Endothelial cell of umbilical vein (primary cell): ENCODE results near the gene HOXA10.

Experiments
- CTCF ChIP-seq, 2 donors: IDR thresholded peaks; 1 replicate in 1 of 2; 2 replicates in 1 of 2; pipeline ENCODE4 v1.5.1; 2011; ENCODE audit warnings: low read length in 2 of 2, mild to moderate bottlenecking in 2 of 2, moderate library complexity in 2 of 2, control low read depth in 1 of 2, inconsistent platforms in 1 of 2, low read depth in 1 of 2; ENCODE audit not compliant: insufficient read depth in 1 of 2; ENCODE audit errors: extremely low read depth in 1 of 2
- EZH2 ChIP-seq: IDR thresholded peaks from 2 replicates; pipeline ENCODE4 v1.6.1; 2012; ENCODE audit warnings: borderline replicate concordance, low read depth, mild to moderate bottlenecking, moderate library complexity, low read length, inconsistent platforms; ENCODE audit not compliant: severe bottlenecking
- FOS ChIP-seq: IDR thresholded peaks from 2 replicates; pipeline ENCODE4 v1.6.1; 2011; ENCODE audit warnings: mild to moderate bottlenecking, low read length, moderate library complexity, borderline replicate concordance; ENCODE audit not compliant: insufficient read depth
- GATA2 ChIP-seq: IDR thresholded peaks from 2 replicates; pipeline ENCODE4 v1.7.0; 2011; ENCODE audit warnings: low read depth, mild to moderate bottlenecking, moderate library complexity, mixed read lengths, low read length; ENCODE audit not compliant: insufficient read length, insufficient read depth
- JUN ChIP-seq: IDR thresholded peaks from 2 replicates; pipeline ENCODE4 v1.6.1; 2011; ENCODE audit warnings: borderline replicate concordance, low read depth; ENCODE audit not compliant: insufficient read length, insufficient read depth
- MAX ChIP-seq: IDR thresholded peaks from 2 replicates; pipeline ENCODE4 v1.6.1; 2011; ENCODE audit not compliant: insufficient read depth, insufficient read length
- MYC ChIP-seq: IDR thresholded peaks from one replicate; pipeline ENCODE4 v1.6.1; 2011; ENCODE audit warnings: mild to moderate bottlenecking, low read depth, low read length
- POLR2A ChIP-seq: IDR thresholded peaks from 2 replicates; pipeline ENCODE4 v1.6.1; 2012; ENCODE audit warnings: low read depth, mild to moderate bottlenecking, control low read depth, low read length
- POLR2AphosphoS5 ChIP-seq: IDR thresholded peaks from 2 replicates; pipeline ENCODE4 v1.6.1; 2012; ENCODE audit warnings: low read depth, mild to moderate bottlenecking, control low read depth, low read length, moderate library complexity; ENCODE audit not compliant: insufficient read depth

GRCh38 chr7:27144781-27145164 lies 29.3 kb downstream of the HOXA10 start:
- TF ChIP-seq POLR2A (no peak), EZH2 (no peak), CTCF (IDR thresholded peaks at IDR 0.05; ENCODE audit: extremely low read depth in 1 of 2, insufficient read depth in 1 of 2, low read depth in 1 of 2, low read length in 2 of 2) (no peak), MYC (no peak), MAX (no peak), POLR2AphosphoS5 (no peak), FOS (no peak), JUN (no peak), GATA2 (no peak)
